ENCODE data around the gene SPOCK3. TPM values are rescaled to one million over a fixed set of nuclear protein-coding genes. Genes with fewer than 3 reads are reported as not detected.
"Not testable (repeated sequence)": the region's sequence is repeated elsewhere in the genome, so short reads cannot be mapped to it uniquely, and the experiment has no call there.

SPOCK3 gene
- total RNA-seq, 6 experiments from 2014 or later = 0.27 to 0.95 (median 0.56) TPM; not detected in 3

- no peak for DNase-seq
- Histone ChIP-seq H3K36me3 (no peaks in the 10 kb centered on the region), H3K27ac (no peak overlapping the region), H3K4me1 (no peaks in the 10 kb centered on the region), H3K4me3 (no peak overlapping the region), H3K27me3 (no peaks in the 10 kb centered on the region), H3K9me3 (no peaks in the 10 kb centered on the region)
- no peak for ATAC-seq
- TF ChIP-seq CTCF (IDR thresholded peaks at IDR 0.05) (no peak), POLR2A (IDR thresholded peaks at IDR 0.05) (no peak)
- intact Hi-C loops (cut with DNase I) = no loop called here
- 47% methylated on average over 2 of the region's 2 CpGs for WGBS (ENCODE audit: insufficient coverage, low coverage, low lambda C conversion rate, missing lambda C conversion rate)
Observed at GRCh38 chr4:166882221-166882620, 352.1 kb downstream of the SPOCK3 start.

GRCh38 chr4:166875821-166876220 is 358.5 kb downstream of the SPOCK3 start:
- no peaks in the 10 kb centered on the region for H3K9me3 ChIP-seq
- H3K27ac ChIP-seq = no peak overlapping the region
- ATAC-seq (no peak), DNase-seq (no peak)
- H3K4me3 ChIP-seq = no peak overlapping the region
- TF ChIP-seq POLR2A (IDR thresholded peaks at IDR 0.05) (no peak), CTCF (IDR thresholded peaks at IDR 0.05) (no peak)
- no peaks in the 10 kb centered on the region for H3K27me3 ChIP-seq
- no peaks in the 10 kb centered on the region for H3K36me3 ChIP-seq
- no peaks in the 10 kb centered on the region for H3K4me1 ChIP-seq
- WGBS (ENCODE audit: insufficient coverage, low coverage, low lambda C conversion rate, missing lambda C conversion rate) = 45% methylated on average over 5 of the region's 5 CpGs
- intact Hi-C loops (cut with DNase I) = no loop called here

DNA sequence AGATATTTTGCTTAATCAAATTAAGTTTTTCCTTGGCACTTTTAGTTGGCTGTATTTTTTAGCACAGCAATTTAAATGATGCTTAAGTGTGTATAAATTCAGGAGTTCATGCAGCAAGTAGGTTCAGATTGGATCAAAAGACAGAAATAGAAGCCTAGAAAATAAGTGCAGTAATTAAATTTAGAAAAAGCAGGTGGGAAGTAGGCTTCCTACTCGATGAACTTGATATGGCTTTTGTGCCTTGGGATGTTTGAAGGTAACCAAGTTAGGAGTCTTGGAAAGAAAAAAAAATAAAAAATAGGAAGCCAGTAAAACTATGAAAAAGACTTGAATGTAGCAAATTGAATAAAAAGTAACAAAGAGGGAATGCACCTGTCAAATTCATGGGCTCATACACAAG is 372.3 kb downstream of the SPOCK3 start:
- intact Hi-C loops (cut with DNase I) = no loop called here
- WGBS (ENCODE audit: insufficient coverage, low coverage, low lambda C conversion rate, missing lambda C conversion rate) = 70% methylated on average over 1 of the region's 1 CpG
- no peak overlapping the region for H3K27ac ChIP-seq
- H3K4me3 ChIP-seq = no peak overlapping the region
- H3K4me1 ChIP-seq = no peaks in the 10 kb centered on the region
- DNase-seq (no peak), ATAC-seq (no peak)
- H3K27me3 ChIP-seq = no peaks in the 10 kb centered on the region
- H3K36me3 ChIP-seq = no peaks in the 10 kb centered on the region
- TF ChIP-seq CTCF (IDR thresholded peaks at IDR 0.05) = no peak
- no peak for TF ChIP-seq POLR2A (IDR thresholded peaks at IDR 0.05)
- H3K9me3 ChIP-seq = no peaks in the 10 kb centered on the region

- H3K4me1 ChIP-seq; H3K27ac ChIP-seq; H3K36me3 ChIP-seq; H3K9me3 ChIP-seq; H3K4me3 ChIP-seq; ATAC-seq; intact Hi-C loops (cut with DNase I); H3K27me3 ChIP-seq; DNase-seq: not testable (repeated sequence)
- WGBS (ENCODE audit: insufficient coverage, low coverage, low lambda C conversion rate, missing lambda C conversion rate) = 76% methylated on average over 9 of the region's 23 CpGs
Observed at GRCh38 chr4:166850398-166850797, 383.9 kb downstream of the SPOCK3 start.

DNA sequence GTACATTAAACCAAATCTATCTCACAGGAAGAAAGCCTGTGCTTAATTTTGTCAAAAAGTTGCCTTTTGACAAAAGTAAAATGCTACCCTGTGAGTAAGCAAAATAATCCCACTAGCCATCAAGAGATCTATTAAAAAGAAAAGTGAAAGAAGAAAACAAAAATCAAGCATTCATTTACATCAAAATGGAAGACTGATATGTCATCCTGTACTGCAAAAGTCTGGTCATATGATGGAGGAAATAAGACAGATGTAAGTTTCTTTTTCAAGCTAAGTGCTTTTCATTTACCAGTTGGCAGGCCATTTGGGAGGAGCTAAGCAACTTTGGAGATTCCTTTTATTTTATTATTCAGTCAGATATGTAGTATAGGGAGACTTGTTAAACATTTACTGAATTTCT is 387.4 kb downstream of the SPOCK3 start:
- Histone ChIP-seq H3K4me1 (no peaks in the 10 kb centered on the region), H3K9me3 (no peaks in the 10 kb centered on the region), H3K27ac (no peak overlapping the region), H3K4me3 (no peak overlapping the region), H3K36me3 (no peaks in the 10 kb centered on the region), H3K27me3 (no peaks in the 10 kb centered on the region)
- intact Hi-C loops (cut with DNase I) = no loop called here
- DNase-seq (no peak), ATAC-seq (no peak)
- TF ChIP-seq POLR2A (IDR thresholded peaks at IDR 0.05) (no peak), CTCF (IDR thresholded peaks at IDR 0.05) (no peak)

Measured in right lobe of liver (tissue), 6 donors.